GM23248 (cell line): Measurements from ENCODE around the gene LPAR1.

Source experiments
- EZH2 ChIP-seq: fragments of 200-600 bp; sonication (generic); IDR thresholded peaks from 2 replicates; pipeline ENCODE4 v1.6.1; 2018; ENCODE audit warnings: antibody characterized with exemption, mild to moderate bottlenecking; ENCODE audit not compliant: insufficient read depth, poor library complexity, severe bottlenecking
- EZH2phosphoT487 ChIP-seq: fragments of 200-600 bp; sonication (generic); IDR thresholded peaks from 2 replicates; pipeline ENCODE4 v1.6.1; 2018; ENCODE audit warnings: antibody characterized with exemption, moderate library complexity, mild to moderate bottlenecking, low read depth; ENCODE audit not compliant: insufficient read depth

DNA sequence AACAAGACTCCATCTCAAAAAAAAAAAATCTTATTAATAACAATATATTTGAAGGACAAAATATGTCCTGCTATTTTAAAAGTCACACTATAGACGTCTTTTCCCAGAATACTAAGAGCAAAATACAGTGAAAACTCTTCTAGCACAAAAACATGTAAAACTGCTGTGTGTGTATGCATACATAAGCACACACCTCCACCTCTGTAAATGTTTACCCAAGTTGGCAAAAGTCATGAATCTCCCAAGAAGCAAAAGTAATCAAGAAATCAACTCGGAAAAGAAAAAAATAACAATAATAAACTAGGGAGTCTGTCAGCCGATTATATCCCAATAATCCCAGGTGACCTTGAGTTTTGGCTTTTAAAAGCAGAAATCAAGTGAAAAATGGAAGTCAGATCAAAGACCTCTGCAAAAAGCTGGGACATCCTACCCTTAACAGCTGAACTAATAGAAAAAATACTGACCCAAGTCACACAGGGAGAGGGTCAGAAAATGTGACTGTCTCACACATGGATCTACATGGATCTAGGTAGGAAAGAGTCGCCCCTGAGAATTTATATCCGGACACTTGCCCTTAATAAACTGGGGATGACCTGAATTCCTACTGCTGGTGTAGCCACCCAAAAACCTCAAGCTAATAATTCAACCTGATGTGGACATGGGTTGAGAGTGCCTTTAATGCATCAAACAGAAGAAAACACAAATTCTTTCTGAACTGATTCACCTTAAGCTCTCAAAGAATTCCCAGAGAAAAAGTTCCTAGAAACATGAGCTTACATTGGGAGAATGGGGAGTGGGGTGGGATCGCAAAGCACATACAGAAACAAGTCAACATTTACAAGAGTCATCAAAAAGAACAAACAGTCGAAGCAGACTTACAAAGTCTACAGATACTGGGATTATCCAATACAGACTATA lies 29.9 kb downstream of the LPAR1 start:
- no peak for TF ChIP-seq EZH2
- TF ChIP-seq EZH2phosphoT487 = no peak
